Mucosa of stomach (tissue), 1 donor: ENCODE measurements around the gene RITA1.

Source experiments
- H3K27me3 ChIP-seq: one replicate; pipeline ENCODE4 v1.7.0; 2013; ENCODE audit warnings: mild to moderate bottlenecking, low read length; ENCODE audit not compliant: control insufficient read depth, insufficient read depth
- H3K36me3 ChIP-seq: one replicate; pipeline ENCODE4 v1.7.0; 2013; ENCODE audit warnings: low read length; ENCODE audit not compliant: control insufficient read depth, insufficient read depth
- H3K4me1 ChIP-seq: one replicate; pipeline ENCODE4 v1.7.0; 2013; ENCODE audit warnings: mild to moderate bottlenecking, low read length; ENCODE audit not compliant: control insufficient read depth, insufficient read depth
- H3K4me3 ChIP-seq: one replicate; pipeline ENCODE4 v1.7.0; 2013; ENCODE audit warnings: low read length
- H3K9ac ChIP-seq: one replicate; pipeline ENCODE4 v1.7.0; 2013; ENCODE audit warnings: mild to moderate bottlenecking, low read length, moderate library complexity
- H3K9me3 ChIP-seq: one replicate; pipeline ENCODE4 v1.7.0; 2013; ENCODE audit warnings: mild to moderate bottlenecking, low read length, moderate library complexity; ENCODE audit not compliant: control insufficient read depth
- donor health status: Pancreatic carcinoma.

The RITA1 gene

DNA sequence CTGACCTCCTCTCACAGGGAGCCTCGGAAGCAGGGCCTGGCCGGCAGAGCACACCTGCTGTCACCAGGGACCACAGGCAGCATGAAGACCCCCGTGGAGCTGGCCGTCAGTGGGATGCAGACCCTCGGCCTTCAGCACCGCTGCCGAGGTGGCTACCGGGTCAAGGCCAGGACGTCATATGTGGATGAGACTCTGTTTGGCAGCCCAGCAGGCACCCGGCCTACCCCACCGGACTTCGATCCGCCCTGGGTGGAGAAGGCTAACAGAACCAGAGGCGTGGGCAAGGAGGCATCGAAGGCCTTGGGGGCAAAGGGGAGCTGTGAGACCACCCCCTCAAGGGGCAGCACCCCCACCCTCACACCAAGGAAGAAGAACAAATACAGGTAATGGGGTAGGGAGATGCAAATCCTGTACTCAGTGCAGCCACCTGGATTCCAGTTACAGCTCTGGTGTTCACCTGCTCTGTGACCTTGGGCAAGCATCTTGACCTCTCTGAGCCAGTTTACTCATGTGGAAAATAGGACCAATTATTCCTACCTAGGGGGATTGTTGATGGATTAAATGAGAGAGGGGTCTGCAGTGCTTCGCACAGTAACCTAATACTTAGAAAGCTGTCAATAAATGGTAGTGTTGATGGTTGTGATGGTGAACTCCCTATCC, 1.3 kb downstream of the RITA1 start:
- no peak overlapping the region for H3K4me3 ChIP-seq
- no peaks in the 10 kb centered on the region for H3K36me3 ChIP-seq
- no peak overlapping the region for H3K9ac ChIP-seq
- H3K27me3 ChIP-seq, result no peaks in the 10 kb centered on the region
- H3K9me3 ChIP-seq, result no peaks in the 10 kb centered on the region
- no peaks in the 10 kb centered on the region for H3K4me1 ChIP-seq

DNA sequence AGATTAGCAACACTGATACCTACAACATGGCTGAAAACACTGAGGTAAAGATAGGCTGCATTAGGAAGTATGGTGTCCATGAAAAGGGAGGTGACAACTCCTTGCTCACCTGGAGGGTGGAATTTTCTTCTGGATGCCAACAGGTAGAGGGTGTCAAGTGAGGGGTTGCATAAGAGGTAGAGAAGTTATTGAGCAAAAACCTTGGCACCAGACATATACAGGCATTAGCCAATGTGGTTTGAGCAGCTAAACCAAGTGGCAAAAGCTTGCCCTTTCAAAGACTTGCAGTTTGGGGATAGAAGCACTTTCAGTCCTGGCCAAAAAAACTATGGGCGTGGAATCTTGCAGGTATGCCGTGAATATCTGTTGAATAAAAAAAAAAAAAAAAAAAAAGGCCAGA, 3.8 kb downstream of the RITA1 start:
- H3K27me3 ChIP-seq, result no peaks in the 10 kb centered on the region
- no peaks in the 10 kb centered on the region for H3K9me3 ChIP-seq
- H3K4me1 ChIP-seq, result peaks cover 5% of the 10 kb centered on the region
- H3K4me3 ChIP-seq, result no peak overlapping the region
- H3K9ac ChIP-seq, result no peak overlapping the region
- H3K36me3 ChIP-seq, result no peaks in the 10 kb centered on the region

DNA sequence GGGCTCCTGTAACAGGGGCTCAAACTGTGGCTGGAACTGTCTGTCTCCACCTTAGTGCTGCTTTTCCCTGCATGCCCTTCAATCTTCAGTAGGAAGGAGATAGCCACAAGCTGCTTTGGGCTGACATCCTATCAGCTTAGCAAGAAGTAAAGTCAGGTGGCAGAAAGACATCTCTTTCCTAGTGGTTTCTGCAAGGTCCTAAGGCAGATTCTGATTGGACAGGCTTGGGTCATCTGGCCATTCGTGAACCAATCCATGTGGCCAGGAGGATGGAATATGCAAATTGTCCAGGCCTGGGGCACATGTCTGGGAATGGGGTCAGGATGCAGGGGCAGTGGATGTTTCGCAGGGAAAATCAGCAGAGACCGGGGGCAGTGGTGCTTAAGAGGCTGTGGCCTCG, 5.2 kb downstream of the RITA1 start:
- H3K4me3 ChIP-seq, result no peak overlapping the region
- peaks cover 5% of the 10 kb centered on the region for H3K4me1 ChIP-seq
- H3K9me3 ChIP-seq, result no peaks in the 10 kb centered on the region
- no peaks in the 10 kb centered on the region for H3K27me3 ChIP-seq
- no peak overlapping the region for H3K9ac ChIP-seq
- H3K36me3 ChIP-seq, result no peaks in the 10 kb centered on the region

DNA sequence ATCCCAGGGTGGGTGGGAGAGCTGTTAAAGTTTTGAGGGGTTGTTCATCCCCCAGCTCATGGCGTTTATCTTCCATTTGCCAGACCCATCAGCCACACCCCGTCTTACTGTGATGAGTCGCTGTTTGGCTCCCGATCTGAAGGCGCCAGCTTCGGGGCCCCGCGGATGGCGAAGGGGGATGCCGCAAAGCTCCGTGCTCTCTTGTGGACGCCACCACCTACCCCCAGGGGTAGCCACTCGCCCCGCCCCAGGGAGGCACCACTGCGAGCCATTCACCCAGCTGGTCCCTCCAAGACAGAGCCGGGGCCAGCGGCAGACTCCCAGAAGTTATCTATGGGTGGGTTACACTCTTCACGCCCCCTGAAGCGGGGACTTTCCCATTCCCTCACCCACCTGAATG, 5.7 kb downstream of the RITA1 start:
- peaks cover 5% of the 10 kb centered on the region for H3K4me1 ChIP-seq
- H3K36me3 ChIP-seq, result no peaks in the 10 kb centered on the region
- H3K9ac ChIP-seq, result no peak overlapping the region
- no peaks in the 10 kb centered on the region for H3K9me3 ChIP-seq
- H3K4me3 ChIP-seq, result no peak overlapping the region
- H3K27me3 ChIP-seq, result no peaks in the 10 kb centered on the region

DNA sequence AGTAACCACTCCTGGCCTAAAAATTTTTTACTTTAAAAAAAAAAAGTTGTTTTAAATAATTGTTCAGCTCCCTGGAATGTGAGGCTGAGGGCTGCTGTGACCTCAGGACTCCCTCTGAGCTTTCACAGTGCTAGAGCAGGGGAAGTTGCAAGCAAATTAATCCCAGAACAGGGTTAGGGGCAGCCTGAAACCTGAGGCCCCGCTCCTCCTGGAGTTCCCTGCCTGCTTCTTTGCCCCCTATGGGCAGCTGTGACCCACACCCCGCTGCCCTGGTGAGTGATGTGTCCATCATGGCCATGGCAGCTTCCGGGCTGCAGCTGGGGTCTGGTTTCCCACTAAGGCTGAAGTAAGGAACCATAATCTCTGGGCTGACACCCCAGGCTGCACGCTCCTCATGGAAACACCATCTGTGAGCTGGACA, 9.5 kb downstream of the RITA1 start:
- H3K36me3 ChIP-seq, result no peaks in the 10 kb centered on the region
- peaks cover 5% of the 10 kb centered on the region for H3K4me1 ChIP-seq
- H3K27me3 ChIP-seq, result no peaks in the 10 kb centered on the region
- H3K4me3 ChIP-seq, result no peak overlapping the region
- no peak overlapping the region for H3K9ac ChIP-seq
- no peaks in the 10 kb centered on the region for H3K9me3 ChIP-seq

GRCh38 chr12:113195598-113195997, 10.1 kb downstream of the RITA1 start:
- Histone ChIP-seq H3K9ac (no peak overlapping the region), H3K27me3 (no peaks in the 10 kb centered on the region), H3K4me3 (no peak overlapping the region), H3K36me3 (no peaks in the 10 kb centered on the region), H3K9me3 (no peaks in the 10 kb centered on the region), H3K4me1 (peaks cover 5% of the 10 kb centered on the region)

GRCh38 chr12:113196582-113196981, 11.1 kb downstream of the RITA1 start:
- Histone ChIP-seq H3K9me3 (no peaks in the 10 kb centered on the region), H3K36me3 (no peaks in the 10 kb centered on the region), H3K9ac (no peak overlapping the region), H3K4me1 (peaks cover 5% of the 10 kb centered on the region), H3K4me3 (no peak overlapping the region), H3K27me3 (no peaks in the 10 kb centered on the region)

DNA sequence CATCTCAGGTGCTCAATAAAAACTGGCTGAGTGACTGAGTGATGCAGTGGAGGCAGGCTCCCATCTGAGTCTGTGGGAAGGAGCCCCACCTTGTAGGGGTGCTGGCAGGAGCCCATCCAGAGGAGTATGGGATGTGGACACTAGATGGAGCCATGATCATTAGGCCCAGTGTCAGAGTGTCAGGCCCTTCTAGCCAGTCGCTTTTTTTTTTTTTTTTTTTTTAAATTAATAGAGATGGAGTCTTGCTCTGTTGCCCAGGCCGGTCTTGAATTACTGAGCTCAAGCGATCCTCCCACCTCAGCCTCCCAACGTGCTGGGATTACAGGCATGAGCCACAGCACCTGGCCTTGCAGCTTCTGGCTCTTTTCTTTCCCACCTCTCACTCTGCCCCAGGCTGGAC, 11.5 kb downstream of the RITA1 start:
- Histone ChIP-seq H3K9me3 (no peaks in the 10 kb centered on the region), H3K9ac (no peak overlapping the region), H3K36me3 (no peaks in the 10 kb centered on the region), H3K27me3 (no peaks in the 10 kb centered on the region), H3K4me1 (peaks cover 5% of the 10 kb centered on the region), H3K4me3 (no peak overlapping the region)

GRCh38 chr12:113197518-113198077, 12.1 kb downstream of the RITA1 start:
- H3K9me3 ChIP-seq, result no peaks in the 10 kb centered on the region
- no peak overlapping the region for H3K4me3 ChIP-seq
- no peak overlapping the region for H3K9ac ChIP-seq
- H3K4me1 ChIP-seq, result peaks cover 5% of the 10 kb centered on the region
- H3K27me3 ChIP-seq, result no peaks in the 10 kb centered on the region
- no peaks in the 10 kb centered on the region for H3K36me3 ChIP-seq

DNA sequence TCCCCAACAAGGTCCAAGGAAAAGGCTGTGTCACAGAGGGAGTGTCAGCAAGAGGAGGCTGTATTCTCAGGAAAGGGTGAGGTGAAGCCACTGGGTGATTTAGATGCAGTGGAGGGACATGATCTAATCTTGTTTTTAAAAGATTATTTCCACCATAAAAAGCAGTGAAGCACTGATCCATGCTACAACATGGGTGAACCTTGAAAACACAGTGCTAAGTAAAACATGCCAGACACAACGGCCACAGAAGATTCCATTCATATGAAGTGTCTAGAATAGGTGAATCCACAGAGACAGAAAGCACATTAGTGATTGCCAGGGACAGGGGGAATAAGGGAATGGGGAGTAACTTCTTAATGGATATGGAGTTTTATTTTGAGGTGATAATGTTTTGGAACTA, 12.8 kb downstream of the RITA1 start:
- Histone ChIP-seq H3K4me3 (no peak overlapping the region), H3K9me3 (no peaks in the 10 kb centered on the region), H3K4me1 (peaks cover 5% of the 10 kb centered on the region), H3K36me3 (no peaks in the 10 kb centered on the region), H3K9ac (no peak overlapping the region), H3K27me3 (no peaks in the 10 kb centered on the region)

- H3K4me3 ChIP-seq, result no peak overlapping the region
- no peaks in the 10 kb centered on the region for H3K9me3 ChIP-seq
- no peaks in the 10 kb centered on the region for H3K4me1 ChIP-seq
- H3K9ac ChIP-seq, result no peak overlapping the region
- no peaks in the 10 kb centered on the region for H3K27me3 ChIP-seq
- no peaks in the 10 kb centered on the region for H3K36me3 ChIP-seq
These were observed 14.7 kb downstream of the RITA1 start for GRCh38 chr12:113200021-113200797.
